ENCODE data around the gene RHOG. TPM values are rescaled to one million over a fixed set of nuclear protein-coding genes. Genes with fewer than 3 reads are reported as not detected.

Gene RHOG
- 61.8 TPM for polyA plus RNA-seq (2012; ENCODE audit: missing spikeins)

DNA sequence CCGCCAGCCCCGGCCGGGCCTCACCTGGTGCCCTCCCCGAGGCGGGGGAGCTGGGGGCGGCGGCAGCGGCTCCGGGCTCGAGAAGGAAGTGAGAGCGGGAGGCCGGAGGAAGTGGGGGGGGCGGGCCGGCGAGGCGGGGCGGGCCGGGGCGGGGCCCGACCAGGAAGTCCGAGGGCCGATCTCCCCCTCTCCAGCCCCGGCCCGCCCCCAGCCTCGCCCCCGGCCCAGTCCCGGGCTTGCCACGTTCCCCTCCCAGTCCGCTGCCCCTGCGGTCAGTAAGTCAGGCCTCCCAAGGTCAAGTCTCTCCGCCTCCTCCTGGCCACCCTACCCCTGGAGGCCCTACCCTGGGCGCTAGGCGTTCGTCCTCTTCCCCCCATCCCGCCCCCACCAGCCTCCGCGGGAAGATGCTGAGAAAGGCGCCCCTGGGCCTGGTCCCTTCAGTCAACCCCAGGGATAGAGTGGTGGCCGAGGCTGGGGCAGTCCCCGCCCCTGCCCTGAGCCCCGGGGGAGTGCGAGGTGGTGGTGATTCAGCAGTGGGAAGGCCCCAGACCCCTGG lies at the start of gene RHOG:
RHOG (minus strand) TSS at position 90 of the 556 bp plus-strand sequence. CDS start 12,821 bp downstream, outside the sequence.
- FAIRE-seq, result no peak
- peak; percentile 83 for DNase-seq (ENCODE audit: insufficient read length)
- TF ChIP-seq POLR2AphosphoS5 (IDR thresholded peaks at IDR 0.05; ENCODE audit: low read depth, low read length) (no peak), TAF1 (IDR thresholded peaks at IDR 0.05; ENCODE audit: borderline replicate concordance, low read depth, low read length) (peak; percentile 48; the same call in 1 of the 2 replicates), POLR2A (IDR thresholded peaks at IDR 0.05; ENCODE audit: low read depth, low read length) (peak; percentile 48)

DNA sequence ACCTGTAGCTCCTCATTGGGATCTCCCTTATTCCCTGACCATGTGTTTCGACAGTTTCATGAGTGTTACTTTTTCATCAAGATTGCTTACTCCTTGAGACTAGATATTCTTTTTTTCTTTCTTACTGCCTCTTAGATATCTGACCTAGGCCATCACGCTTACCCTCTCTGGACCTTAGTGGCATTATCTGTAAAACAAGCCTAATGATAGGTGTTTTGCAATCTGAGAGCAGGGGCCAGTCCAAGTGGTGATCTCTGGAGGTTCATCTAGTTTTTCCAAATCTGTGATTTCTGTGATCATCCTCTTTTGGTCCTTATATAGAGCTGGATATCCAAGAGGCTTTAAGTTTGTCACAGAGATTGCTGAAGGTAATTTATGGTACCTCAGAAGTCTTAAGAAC lies 49.3 kb upstream of the RHOG start:
- TF ChIP-seq POLR2A (IDR thresholded peaks at IDR 0.05; ENCODE audit: low read depth, low read length) (no peak), POLR2AphosphoS5 (IDR thresholded peaks at IDR 0.05; ENCODE audit: low read depth, low read length) (no peak), TAF1 (IDR thresholded peaks at IDR 0.05; ENCODE audit: borderline replicate concordance, low read depth, low read length) (no peak)
- FAIRE-seq (no peak), DNase-seq (ENCODE audit: insufficient read length) (no peak)

DNA sequence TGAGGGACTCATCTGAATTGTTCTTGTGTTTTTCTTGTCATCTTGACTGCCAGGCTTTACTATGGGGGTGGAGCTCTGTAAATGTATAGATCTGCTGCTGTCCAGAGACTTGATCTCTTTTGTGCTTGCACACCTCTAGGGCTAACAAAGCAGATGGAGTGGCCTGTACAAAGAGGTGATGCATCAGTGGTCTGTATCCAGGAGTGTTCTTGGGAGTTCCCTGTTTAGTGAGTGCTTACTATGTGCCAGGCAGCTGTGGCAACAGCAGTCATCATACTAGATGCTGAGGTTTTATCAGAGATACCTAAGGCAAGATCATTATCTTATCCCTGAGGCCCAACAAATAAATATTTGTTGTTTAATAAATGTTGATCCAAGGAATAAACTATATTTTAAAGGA lies 48.1 kb upstream of the RHOG start:
- FAIRE-seq, result no peak
- DNase-seq (ENCODE audit: insufficient read length), result no peak
- no peak for TF ChIP-seq POLR2A (IDR thresholded peaks at IDR 0.05; ENCODE audit: low read depth, low read length)
- no peak for TF ChIP-seq POLR2AphosphoS5 (IDR thresholded peaks at IDR 0.05; ENCODE audit: low read depth, low read length)
- no peak for TF ChIP-seq TAF1 (IDR thresholded peaks at IDR 0.05; ENCODE audit: borderline replicate concordance, low read depth, low read length)

DNA sequence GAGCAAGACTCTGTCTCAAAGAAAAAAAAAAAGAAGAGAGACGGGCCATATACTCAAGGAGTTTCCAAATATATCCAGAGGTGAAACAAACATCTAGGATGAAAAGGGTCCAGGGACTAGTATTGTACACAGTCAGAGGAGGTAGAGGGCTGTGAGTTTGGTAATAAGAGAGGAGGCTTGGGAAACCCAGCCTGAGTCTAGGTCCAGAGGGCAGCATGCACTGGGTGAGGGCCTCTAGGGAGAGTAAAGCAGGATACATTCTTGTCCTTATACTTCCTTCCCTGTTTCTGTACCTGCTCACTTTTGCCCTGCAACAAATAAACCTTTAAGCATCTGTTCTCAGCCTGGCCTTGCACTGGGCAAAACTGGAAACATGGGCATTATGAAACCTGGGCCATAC lies 46.2 kb upstream of the RHOG start:
- no peak for DNase-seq (ENCODE audit: insufficient read length)
- no peak for FAIRE-seq
- no peak for TF ChIP-seq POLR2AphosphoS5 (IDR thresholded peaks at IDR 0.05; ENCODE audit: low read depth, low read length)
- no peak for TF ChIP-seq POLR2A (IDR thresholded peaks at IDR 0.05; ENCODE audit: low read depth, low read length)
- TF ChIP-seq TAF1 (IDR thresholded peaks at IDR 0.05; ENCODE audit: borderline replicate concordance, low read depth, low read length), result no peak

DNA sequence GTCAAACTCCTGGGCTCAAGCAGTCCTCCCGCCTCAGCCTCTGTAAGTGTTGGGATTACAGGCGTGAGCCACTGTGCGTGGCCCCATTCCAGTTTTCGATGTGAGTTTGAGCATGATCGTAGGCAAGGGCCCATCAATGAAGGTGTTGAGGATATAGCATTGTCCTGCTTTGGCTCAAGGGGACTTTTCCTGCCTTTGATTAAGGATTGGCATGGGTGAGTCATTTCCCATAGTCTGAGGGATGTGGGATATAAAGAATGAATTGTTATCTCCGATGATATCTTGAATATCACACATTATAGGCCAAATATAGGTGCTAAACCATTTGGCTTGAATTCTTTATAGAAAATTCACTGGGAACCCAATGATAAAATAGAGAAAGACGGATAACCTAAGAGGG lies 45.1 kb upstream of the RHOG start:
- TF ChIP-seq TAF1 (IDR thresholded peaks at IDR 0.05; ENCODE audit: borderline replicate concordance, low read depth, low read length), result no peak
- no peak for TF ChIP-seq POLR2AphosphoS5 (IDR thresholded peaks at IDR 0.05; ENCODE audit: low read depth, low read length)
- no peak for TF ChIP-seq POLR2A (IDR thresholded peaks at IDR 0.05; ENCODE audit: low read depth, low read length)
- no peak for FAIRE-seq
- no peak for DNase-seq (ENCODE audit: insufficient read length)

DNA sequence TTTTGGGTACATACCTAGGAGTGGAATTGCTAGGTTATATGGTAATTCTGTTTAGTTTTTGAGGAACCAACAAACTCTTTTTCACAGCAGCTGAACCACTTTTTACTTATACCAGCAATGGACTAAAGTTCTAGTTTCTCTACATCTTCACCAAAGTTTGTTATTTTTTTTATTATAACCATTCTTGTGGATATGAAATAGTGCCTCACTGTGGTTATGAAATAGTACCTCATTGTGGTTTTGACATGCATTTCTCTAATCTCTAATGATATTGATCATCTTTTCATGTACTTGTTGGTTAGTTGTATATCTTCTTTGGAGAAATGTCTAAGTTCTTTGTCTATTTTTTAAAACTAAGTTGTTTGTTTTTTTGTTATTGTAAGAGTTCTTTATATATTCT lies 41.9 kb upstream of the RHOG start:
- TF ChIP-seq POLR2AphosphoS5 (IDR thresholded peaks at IDR 0.05; ENCODE audit: low read depth, low read length) (no peak), POLR2A (IDR thresholded peaks at IDR 0.05; ENCODE audit: low read depth, low read length) (no peak), TAF1 (IDR thresholded peaks at IDR 0.05; ENCODE audit: borderline replicate concordance, low read depth, low read length) (no peak)
- DNase-seq (ENCODE audit: insufficient read length) (no peak), FAIRE-seq (peak; percentile 50)

DNA sequence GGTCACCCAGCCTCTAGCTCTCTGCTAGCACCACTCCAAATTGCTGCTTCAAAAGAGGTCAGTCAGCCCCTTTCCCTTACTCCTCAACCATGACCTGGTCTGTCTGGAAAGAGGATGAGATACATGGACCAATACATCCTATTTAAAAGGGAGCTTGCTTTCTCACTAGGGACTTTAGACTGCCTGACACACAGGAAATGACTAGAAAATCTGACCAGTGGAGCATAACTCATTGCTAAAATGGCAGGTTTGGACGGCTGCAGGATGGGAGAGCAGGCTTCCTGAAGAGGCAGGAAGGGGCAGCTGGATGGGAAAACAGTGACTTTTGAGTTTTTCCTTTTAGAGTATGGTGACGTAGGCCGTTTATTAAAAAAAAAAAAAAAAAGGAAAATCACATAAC lies 40.0 kb upstream of the RHOG start:
- TF ChIP-seq POLR2A (IDR thresholded peaks at IDR 0.05; ENCODE audit: low read depth, low read length), result no peak
- no peak for TF ChIP-seq TAF1 (IDR thresholded peaks at IDR 0.05; ENCODE audit: borderline replicate concordance, low read depth, low read length)
- TF ChIP-seq POLR2AphosphoS5 (IDR thresholded peaks at IDR 0.05; ENCODE audit: low read depth, low read length), result no peak
- DNase-seq (ENCODE audit: insufficient read length) (no peak), FAIRE-seq (peak; percentile 82)

DNA sequence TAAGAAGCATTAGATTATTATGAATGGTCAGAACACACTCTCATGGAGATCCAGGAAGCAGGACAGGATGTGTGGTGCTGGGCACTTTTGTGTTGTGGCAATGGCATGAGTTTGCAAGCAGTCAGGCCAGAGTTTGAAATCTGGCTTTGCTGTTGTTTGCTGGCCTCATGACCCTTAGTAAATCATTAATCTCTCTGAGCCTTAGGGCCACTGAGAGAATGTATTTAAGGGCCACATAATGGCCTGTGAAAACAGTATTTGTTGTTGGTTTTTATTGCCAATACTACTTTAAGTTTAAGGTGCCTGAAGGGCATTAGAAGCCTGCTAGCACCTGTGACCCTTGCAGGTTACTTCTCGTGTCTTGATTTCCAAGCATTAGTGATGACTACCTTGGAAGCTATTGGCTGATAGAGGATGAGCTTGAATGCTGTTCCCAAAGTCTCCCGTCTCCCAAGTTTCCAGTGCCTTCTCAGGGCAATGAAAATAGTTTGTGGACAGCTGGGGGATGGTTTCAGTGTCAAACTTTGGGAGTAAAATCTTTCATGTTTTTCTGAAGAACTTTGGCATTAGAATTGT lies 39.3 kb upstream of the RHOG start:
- TF ChIP-seq TAF1 (IDR thresholded peaks at IDR 0.05; ENCODE audit: borderline replicate concordance, low read depth, low read length), result no peak
- no peak for TF ChIP-seq POLR2AphosphoS5 (IDR thresholded peaks at IDR 0.05; ENCODE audit: low read depth, low read length)
- TF ChIP-seq POLR2A (IDR thresholded peaks at IDR 0.05; ENCODE audit: low read depth, low read length), result no peak
- FAIRE-seq, result peak; percentile 86
- no peak for DNase-seq (ENCODE audit: insufficient read length)

DNA sequence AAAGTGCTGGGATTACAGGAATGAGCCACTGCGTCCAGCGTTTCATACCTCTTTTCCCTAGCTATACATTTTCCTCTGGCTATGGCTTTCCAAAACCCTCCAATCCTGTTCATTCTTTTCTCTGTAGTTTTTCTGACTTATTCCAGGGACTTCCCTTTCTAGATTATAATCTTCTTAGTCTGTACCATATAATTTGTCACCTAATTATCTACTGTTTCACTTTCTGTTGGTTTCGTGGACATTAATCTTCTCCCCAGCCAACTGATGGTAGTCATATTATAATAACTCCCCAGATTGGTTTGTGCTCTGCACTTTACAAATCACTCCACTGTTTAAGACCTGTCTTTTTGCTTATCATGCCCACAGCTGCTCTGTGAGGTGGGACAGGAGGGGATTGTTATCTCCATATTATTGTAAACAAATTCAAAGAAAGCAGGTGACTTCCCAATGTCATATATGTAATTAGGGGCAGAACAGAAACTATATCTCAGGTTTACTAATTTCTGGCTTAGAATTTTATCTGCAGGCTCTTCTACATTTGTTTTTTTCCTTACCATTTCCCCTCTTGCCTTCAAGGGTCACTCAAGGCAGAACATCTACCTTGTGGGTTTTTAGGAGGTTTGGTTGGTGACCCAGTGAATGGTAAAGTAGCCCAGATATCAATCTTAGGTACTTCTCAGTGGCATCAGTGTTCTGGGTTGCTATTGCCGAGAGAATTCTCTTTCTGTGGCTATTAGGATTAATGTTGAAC lies 38.6 kb upstream of the RHOG start:
- no peak for FAIRE-seq
- TF ChIP-seq POLR2AphosphoS5 (IDR thresholded peaks at IDR 0.05; ENCODE audit: low read depth, low read length), result no peak
- TF ChIP-seq POLR2A (IDR thresholded peaks at IDR 0.05; ENCODE audit: low read depth, low read length), result no peak
- no peak for TF ChIP-seq TAF1 (IDR thresholded peaks at IDR 0.05; ENCODE audit: borderline replicate concordance, low read depth, low read length)
- no peak for DNase-seq (ENCODE audit: insufficient read length)

DNA sequence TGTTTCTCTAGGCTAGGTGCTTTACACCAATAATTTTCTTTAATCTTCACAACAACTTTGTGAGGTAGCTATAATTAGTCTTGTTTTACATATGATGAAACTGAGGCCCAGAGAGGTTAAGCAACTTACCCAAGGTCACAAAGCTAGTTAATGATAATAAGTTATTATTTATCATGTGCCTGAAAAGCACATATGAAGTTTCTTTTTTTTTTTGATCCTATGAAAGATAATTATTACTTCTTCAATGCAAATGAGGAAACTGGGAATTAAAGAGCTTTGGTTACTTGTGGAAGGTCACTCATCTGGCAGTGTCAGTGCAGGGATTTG lies 37.5 kb upstream of the RHOG start:
- no peak for TF ChIP-seq POLR2A (IDR thresholded peaks at IDR 0.05; ENCODE audit: low read depth, low read length)
- no peak for TF ChIP-seq POLR2AphosphoS5 (IDR thresholded peaks at IDR 0.05; ENCODE audit: low read depth, low read length)
- TF ChIP-seq TAF1 (IDR thresholded peaks at IDR 0.05; ENCODE audit: borderline replicate concordance, low read depth, low read length), result no peak
- no peak for DNase-seq (ENCODE audit: insufficient read length)

DNA sequence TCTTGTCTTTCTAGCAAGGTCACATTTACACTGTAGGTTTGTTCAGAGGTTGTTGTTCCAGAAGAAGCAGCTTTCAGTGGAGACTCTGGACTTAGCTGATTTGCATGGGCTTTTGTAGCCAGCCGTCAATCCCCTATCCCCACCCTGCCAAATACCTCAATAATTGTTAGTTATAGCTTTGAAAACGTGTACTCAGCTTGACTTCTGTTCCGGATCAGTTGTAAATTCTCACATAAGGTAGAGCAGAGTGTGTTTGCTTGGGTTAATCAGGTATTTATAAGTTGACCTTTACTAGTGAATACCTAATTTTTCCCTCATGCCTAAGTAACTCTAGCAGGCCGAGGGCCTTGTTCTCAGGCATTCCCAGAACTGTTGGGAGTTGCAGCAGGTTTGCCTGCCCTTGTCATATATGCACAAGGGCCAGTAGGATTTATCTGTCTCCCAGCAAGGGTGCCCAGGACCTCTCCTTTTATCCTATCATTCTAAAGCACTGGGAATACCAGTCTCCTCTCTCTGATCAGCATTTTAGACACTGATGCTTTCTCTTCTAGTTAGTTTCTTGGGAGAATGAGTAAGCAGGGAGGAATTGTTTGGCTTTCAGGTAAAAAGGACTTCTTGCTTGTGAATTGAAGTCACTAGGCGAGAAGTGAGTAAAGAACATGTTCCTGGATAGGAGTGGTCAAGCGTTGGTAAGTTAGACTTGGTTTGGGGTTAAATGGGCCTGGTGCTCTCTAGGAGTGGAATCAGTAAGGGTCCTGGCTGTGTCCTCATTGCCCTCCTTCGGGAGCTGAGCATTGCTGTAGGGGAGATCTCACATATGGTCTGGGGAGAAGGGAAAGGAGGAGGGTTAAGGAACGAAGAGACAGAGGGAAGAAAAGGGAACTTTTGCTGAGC lies 36.9 kb upstream of the RHOG start:
- DNase-seq (ENCODE audit: insufficient read length) (no peak), FAIRE-seq (peak; percentile 74)
- TF ChIP-seq TAF1 (IDR thresholded peaks at IDR 0.05; ENCODE audit: borderline replicate concordance, low read depth, low read length), result no peak
- no peak for TF ChIP-seq POLR2A (IDR thresholded peaks at IDR 0.05; ENCODE audit: low read depth, low read length)
- no peak for TF ChIP-seq POLR2AphosphoS5 (IDR thresholded peaks at IDR 0.05; ENCODE audit: low read depth, low read length)

More for the DNA sequence above, 37.5 kb upstream of the RHOG start:
- FAIRE-seq, result peak; percentile 24
